ENCODE measurements around the gene EAF1. TPM values are rescaled to one million over a fixed set of nuclear protein-coding genes. Genes with fewer than 3 reads are reported as not detected.

The EAF1 gene
- total RNA-seq, 1 experiment from 2014 or later = 32.1 TPM

DNA sequence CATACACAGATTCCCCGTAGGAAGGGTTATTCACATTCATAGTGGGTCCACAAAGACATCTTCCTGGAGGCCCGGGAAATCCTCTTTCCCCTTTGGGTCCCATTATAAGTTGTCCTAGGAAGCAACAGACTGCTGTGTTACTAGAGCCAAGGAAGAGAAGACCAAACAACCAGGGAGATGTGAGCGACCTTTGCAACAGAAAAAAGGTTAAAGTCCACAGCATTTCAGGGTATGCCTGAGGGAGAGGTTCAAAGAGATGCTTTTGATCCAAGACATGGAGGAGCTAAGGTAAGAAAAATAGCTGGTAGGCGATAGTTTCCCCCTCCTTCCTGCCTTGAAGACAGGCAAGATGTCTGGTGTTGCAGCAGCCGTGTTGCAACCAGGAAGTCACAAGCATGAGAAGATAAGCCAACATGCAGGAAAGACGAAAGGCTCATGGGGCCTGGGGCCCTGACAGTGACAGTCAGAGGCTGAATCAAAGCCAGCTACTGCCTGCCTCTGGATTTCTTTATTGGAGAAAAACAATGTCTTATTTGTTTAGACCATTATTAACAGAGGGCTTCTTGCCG lies 30.9 kb downstream of the EAF1 start:
- Histone ChIP-seq H3K4me1 (ENCODE audit: control insufficient read depth in 1 of 2, insufficient read depth in 2 of 2, low read length in 2 of 2) (peaks cover 0 to 13% of the 10 kb centered on the region in 2 experiments; a peak in 2 of 4 replicates), H3K4me2 (ENCODE audit: low read length) (no peak overlapping the region), H4K20me1 (ENCODE audit: insufficient read depth) (no peaks in the 10 kb centered on the region), H3K27me3 (ENCODE audit: insufficient read depth, low read length) (no peaks in the 10 kb centered on the region), H3K4me3 (replicated peaks in 1 of 2; ENCODE audit: low read depth in 1 of 2, low read length in 2 of 2) (no peak overlapping the region), H3K36me3 (ENCODE audit: control insufficient read depth in 1 of 2, insufficient read depth in 2 of 2, low read length in 2 of 2) (no peaks in the 10 kb centered on the region), H2AFZ (ENCODE audit: low read depth, low read length, poor library complexity, severe bottlenecking) (no peak overlapping the region), H3K9me3 (ENCODE audit: control insufficient read depth in 1 of 2, insufficient read depth in 1 of 2, low read depth in 1 of 2, low read length in 2 of 2) (no peaks in the 10 kb centered on the region), H3K27ac (ENCODE audit: low read depth, low read length) (no peak overlapping the region), H3K9ac (ENCODE audit: low read length) (no peak overlapping the region), H3K9me2 (ENCODE audit: insufficient read depth) (0 out of 2 replicates have a peak, but pooled peaks cover 3% of the 10 kb centered on the region), H3K79me2 (ENCODE audit: insufficient read depth, low read length) (no peaks in the 10 kb centered on the region)
- RAD21 ChIA-PET (ENCODE audit: low non-redundant PET in 1 of 2, low total read pairs in 2 of 2, uncharacterized antibody in 2 of 2, unreplicated experiment in 2 of 2) = no interaction called here
- no peak for ATAC-seq
- no TSS peak for BruUV-seq (replicated peaks)
- intact Hi-C loops (cut with micrococcal nuclease) = no loop called here
- POLR2A ChIA-PET = no interaction called here
- CTCF ChIA-PET = no interaction called here
- TF ChIP-seq SP1 (IDR thresholded peaks at IDR 0.05; ENCODE audit: low read depth) = no peak
- no peak for DNase-seq (ENCODE audit: low read depth, low spot score)

GRCh38 chr3:15460891-15461531 lies 33.6 kb downstream of the EAF1 start:
- Histone ChIP-seq H3K4me2 (ENCODE audit: low read length) (no peak overlapping the region), H3K36me3 (ENCODE audit: control insufficient read depth in 1 of 2, insufficient read depth in 2 of 2, low read length in 2 of 2) (no peaks in the 10 kb centered on the region), H3K9me2 (ENCODE audit: insufficient read depth) (0 out of 2 replicates have a peak, but pooled peaks cover 3% of the 10 kb centered on the region), H3K9ac (ENCODE audit: low read length) (no peak overlapping the region), H4K20me1 (ENCODE audit: insufficient read depth) (no peaks in the 10 kb centered on the region), H2AFZ (ENCODE audit: low read depth, low read length, poor library complexity, severe bottlenecking) (no peak overlapping the region), H3K27ac (ENCODE audit: low read depth, low read length) (no peak overlapping the region), H3K79me2 (ENCODE audit: insufficient read depth, low read length) (no peaks in the 10 kb centered on the region), H3K9me3 (ENCODE audit: control insufficient read depth in 1 of 2, insufficient read depth in 1 of 2, low read depth in 1 of 2, low read length in 2 of 2) (no peaks in the 10 kb centered on the region), H3K4me3 (replicated peaks in 1 of 2; ENCODE audit: low read depth in 1 of 2, low read length in 2 of 2) (no peak overlapping the region), H3K27me3 (ENCODE audit: insufficient read depth, low read length) (no peaks in the 10 kb centered on the region), H3K4me1 (ENCODE audit: control insufficient read depth in 1 of 2, insufficient read depth in 2 of 2, low read length in 2 of 2) (peaks cover 0 to 13% of the 10 kb centered on the region in 2 experiments; a peak in 2 of 4 replicates)
- TF ChIP-seq CBX3 (IDR thresholded peaks at IDR 0.05; ENCODE audit: low read depth) (no peak), ELF1 (IDR thresholded peaks at IDR 0.05; ENCODE audit: borderline replicate concordance, low read depth) (no peak), JUND (IDR thresholded peaks at IDR 0.05) (no peak)
- intact Hi-C loops (cut with micrococcal nuclease) = no loop called here
- ATAC-seq = no peak
- POLR2A ChIA-PET = no interaction called here
- no peak for DNase-seq (ENCODE audit: low read depth, low spot score)
- RAD21 ChIA-PET (ENCODE audit: low non-redundant PET in 1 of 2, low total read pairs in 2 of 2, uncharacterized antibody in 2 of 2, unreplicated experiment in 2 of 2) = no interaction called here
- CTCF ChIA-PET = no interaction called here
- BruUV-seq (replicated peaks) = no TSS peak

Measured in HCT116 (cell line).